GM12872 (cell line): ENCODE results near the gene PSME1.

Experiments used
- TF ChIP-seq, protein P1 (sequence below): IDR thresholded peaks from 3 replicates; pipeline ENCODE4 v1.5.1; 2011; ENCODE audit warnings: low read depth, mild to moderate bottlenecking, low read length, moderate library complexity; ENCODE audit not compliant: insufficient read depth

PSME1 gene

DNA sequence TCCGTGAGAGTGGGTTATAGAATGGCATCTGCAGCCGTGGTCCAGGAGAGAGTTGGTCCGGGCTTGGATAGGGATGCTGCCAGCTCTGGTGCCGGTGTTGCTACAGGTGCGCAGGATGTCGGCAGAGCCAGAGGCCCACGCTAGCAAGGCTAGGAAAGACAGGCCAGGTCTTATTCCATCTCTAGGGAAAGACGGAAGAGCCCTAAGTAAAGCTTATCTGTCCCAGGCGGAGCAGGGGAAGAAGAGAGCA is 485 bp upstream of the PSME1 start:
- TF ChIP-seq, protein P1, sequence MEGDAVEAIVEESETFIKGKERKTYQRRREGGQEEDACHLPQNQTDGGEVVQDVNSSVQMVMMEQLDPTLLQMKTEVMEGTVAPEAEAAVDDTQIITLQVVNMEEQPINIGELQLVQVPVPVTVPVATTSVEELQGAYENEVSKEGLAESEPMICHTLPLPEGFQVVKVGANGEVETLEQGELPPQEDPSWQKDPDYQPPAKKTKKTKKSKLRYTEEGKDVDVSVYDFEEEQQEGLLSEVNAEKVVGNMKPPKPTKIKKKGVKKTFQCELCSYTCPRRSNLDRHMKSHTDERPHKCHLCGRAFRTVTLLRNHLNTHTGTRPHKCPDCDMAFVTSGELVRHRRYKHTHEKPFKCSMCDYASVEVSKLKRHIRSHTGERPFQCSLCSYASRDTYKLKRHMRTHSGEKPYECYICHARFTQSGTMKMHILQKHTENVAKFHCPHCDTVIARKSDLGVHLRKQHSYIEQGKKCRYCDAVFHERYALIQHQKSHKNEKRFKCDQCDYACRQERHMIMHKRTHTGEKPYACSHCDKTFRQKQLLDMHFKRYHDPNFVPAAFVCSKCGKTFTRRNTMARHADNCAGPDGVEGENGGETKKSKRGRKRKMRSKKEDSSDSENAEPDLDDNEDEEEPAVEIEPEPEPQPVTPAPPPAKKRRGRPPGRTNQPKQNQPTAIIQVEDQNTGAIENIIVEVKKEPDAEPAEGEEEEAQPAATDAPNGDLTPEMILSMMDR: no peak

DNA sequence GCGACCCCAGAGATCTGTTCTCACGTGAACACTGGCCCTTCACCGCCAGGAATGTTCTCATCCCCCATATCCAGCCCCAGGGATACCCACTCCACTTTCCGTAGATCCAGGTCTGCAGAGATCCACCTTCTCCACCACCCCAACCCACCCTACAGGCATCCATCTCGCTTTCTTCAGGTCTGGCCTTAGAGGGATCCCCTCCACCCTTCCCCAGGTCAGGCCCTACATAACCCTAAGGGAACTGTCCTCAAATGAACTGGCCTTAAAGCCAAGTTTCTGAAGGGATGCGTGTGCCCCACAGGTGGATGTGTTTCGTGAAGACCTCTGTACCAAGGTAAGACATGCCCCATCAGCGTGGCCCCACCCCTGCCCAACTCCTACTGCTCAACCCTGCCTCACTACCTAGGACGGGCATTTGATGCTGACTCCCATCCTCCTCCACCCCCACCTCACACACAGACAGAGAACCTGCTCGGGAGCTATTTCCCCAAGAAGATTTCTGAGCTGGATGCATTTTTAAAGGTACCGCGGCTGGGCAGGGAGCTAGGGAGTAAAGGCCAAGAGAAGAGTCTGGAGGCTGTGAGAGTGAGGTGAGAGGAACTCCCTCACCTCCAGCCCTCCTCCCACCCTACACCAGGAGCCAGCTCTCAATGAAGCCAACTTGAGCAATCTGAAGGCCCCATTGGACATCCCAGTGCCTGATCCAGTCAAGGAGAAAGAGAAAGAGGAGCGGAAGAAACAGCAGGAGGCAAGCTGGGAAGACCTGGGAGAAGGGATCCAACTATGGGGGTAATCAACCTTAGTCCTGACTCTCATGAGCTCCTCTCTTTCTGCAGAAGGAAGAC is 912 bp downstream of the PSME1 start:
- TF ChIP-seq, protein P1: no peak

DNA sequence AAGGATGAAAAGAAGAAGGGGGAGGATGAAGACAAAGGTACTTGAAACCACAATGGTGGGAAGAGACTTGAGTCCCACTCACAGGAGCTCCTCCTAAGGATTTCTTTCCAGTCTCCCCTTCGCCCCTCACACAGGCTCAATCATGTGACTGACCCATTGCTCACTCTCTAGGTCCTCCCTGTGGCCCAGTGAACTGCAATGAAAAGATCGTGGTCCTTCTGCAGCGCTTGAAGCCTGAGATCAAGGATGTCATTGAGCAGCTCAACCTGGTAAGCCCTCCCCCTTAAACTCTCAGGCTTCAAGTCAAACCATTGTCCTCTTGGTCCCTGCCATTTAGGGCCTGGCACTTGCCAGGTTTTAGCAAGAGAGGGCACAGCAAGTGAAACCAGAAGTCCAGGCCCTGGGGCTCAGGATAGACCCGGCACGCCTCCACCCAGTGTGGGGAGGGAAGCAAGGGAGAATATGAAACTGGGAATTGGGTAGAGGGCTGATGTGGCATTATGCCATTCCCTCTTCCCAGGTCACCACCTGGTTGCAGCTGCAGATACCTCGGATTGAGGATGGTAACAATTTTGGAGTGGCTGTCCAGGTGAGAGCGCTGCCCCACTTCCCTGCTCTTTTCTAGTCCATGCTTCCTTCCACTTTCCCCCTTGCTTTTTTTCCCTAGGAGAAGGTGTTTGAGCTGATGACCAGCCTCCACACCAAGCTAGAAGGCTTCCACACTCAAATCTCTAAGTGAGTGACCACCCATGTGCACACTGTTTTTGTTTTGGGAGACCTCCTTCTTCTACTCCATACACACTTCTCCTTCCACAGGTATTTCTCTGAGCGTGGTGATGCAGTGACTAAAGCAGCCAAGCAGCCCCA is 1.8 kb downstream of the PSME1 start:
- TF ChIP-seq, protein P1: no peak

DNA sequence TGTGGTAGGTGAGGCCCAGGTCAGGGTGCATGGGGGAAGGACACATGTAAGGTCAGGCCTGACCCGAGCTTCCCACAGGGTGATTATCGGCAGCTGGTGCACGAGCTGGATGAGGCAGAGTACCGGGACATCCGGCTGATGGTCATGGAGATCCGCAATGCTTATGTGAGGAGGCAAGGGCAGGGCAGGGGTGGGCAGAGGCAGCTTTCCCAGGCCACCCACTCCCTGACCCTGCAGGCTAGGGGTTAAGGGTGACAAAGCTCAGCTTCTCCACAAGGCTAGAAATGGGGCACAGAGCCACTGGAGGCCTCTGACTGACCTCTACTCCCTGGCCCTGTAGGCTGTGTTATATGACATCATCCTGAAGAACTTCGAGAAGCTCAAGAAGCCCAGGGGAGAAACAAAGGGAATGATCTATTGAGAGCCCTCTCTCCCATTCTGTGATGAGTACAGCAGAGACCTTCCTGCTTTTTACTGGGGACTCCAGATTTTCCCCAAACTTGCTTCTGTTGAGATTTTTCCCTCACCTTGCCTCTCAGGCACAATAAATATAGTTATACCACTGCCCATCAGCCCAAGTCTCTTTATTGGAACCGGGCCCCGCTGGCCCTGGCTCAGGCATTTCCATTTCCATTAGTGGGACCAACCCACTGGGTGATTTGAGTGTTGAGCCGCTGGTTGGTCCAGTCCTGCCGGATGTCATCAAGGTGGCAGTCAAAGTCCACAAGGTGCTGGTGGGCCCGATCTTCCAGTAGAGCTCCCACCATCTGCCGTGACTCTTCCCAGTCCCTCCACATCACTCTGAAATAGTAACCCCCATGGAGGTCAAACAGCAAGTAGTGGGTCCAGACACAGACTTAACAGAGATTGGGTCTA is 2.6 kb downstream of the PSME1 start:
- TF ChIP-seq, protein P1: no peak

DNA sequence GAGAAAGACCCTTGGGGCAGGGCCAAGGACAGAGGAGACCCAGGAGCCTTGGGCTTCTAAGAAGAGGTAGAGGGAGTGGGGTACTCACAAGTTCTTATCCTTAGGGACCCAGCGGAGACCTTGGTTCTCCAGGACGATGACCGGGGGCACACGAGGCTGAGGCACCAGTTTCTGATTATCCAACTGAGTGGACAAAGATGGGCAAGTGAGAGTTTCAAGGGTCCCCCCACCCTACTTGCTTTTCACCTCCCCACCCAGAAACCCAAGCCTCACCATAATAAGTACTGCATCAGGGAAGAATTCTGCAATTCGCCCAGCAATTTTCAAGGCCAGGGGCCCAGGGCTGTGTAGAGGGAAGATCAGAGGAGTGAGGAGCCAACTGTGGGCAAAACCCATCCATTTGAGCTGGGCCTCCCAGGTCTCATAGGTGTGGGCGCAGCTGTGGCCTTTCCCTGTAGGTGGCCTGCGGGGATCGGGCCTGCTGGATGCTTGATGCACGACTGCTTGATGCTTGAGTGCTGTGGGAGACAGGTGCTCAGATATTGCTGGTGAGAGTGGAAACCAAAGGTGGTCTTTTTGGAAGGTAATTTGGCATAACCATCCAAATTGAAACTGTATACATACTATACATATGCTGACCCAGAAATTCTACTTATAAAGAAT is 3.4 kb downstream of the PSME1 start:
- TF ChIP-seq, protein P1: peak; percentile 21; the same call in 2 of the 3 replicates

DNA sequence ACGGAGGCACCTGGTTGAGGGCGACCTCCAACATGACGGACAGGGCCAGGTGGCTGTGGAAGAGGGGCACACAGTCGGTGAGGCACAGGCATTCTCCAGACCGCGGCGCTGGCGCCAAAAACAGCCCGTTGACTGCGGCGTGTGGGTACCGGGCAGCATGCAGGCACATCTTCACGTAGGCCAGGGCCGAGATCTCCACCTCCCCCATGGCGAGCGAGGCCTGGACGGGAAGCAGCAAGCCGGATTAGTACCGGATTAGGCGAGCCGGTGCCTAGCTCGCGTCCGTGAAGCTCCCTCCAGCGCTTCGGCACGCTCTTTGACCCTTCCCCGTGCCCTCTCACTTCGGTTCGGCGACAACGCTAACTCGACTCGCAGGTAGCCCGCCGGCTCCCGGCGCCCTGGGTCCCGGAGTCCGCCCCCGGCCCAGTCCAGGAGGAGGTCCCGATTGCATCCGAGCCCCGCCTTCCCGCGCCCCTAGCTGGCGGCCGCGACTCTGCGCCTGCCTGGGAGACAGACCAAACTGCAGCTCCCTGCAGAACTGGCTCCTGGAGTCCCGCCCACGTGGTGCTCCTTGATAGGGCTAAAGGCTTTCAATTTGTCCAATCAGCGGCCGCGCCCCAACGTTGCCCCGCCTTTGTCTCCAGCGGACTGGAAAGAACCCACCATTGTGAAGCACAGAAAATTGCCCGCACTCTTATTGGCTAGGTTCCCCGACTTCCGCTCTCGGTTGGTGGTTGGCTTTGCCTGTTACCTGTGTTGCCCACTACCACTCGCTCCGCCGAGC is 5.3 kb downstream of the PSME1 start, which contains the start of gene EMC9:
Gene EMC9 (minus strand): TSS at position 495 of the 784 bp plus-strand sequence. CDS start 287 bp downstream, at position 208.
- TF ChIP-seq, protein P1: peak; percentile 37; the same call in 2 of the 3 replicates
